Cardiac muscle cell (in vitro differentiated cells and primary cell): ENCODE measurements around the gene ADGRD1. TPM values are rescaled to one million over a fixed set of nuclear protein-coding genes. Genes with fewer than 3 reads are reported as not detected.

Source experiments
- DNase-seq, 2 donors: peaks; one replicate each; pipeline versions ENCODE4 v3.0.0 to v3.0.0-alpha.2; 2010 to 2017; ENCODE audit warnings: low read depth in 1 of 2, low spot score in 1 of 2
- H3K27ac ChIP-seq: fragments of 200-600 bp; sonication (generic); 2 replicates; pipeline ENCODE4 v1.5.1; 2016
- H3K27me3 ChIP-seq: fragments of 200-600 bp; sonication (generic); 2 replicates; pipeline ENCODE4 v1.6.0; 2016; ENCODE audit warnings: control low read depth
- H3K36me3 ChIP-seq: fragments of 200-600 bp; sonication (generic); 2 replicates; pipeline ENCODE4 v1.5.1; 2016; ENCODE audit warnings: control low read depth
- H3K4me1 ChIP-seq: fragments of 200-600 bp; sonication (generic); 2 replicates; pipeline ENCODE4 v1.8.1; 2017; ENCODE audit warnings: low read depth, mild to moderate bottlenecking, mixed run types
- H3K4me3 ChIP-seq: fragments of 200-600 bp; sonication (generic); 2 replicates; pipeline ENCODE4 v1.5.1; 2016; ENCODE audit warnings: mild to moderate bottlenecking
- H3K9me3 ChIP-seq: fragments of 200-600 bp; sonication (generic); 2 replicates; pipeline ENCODE4 v1.5.1; 2017; ENCODE audit warnings: low read depth, mild to moderate bottlenecking, control low read depth
- polyA plus RNA-seq: library from polyadenylated mRNA; unstranded; fragments of >200 nt; fragmentation: Nextera tagmentation; extraction: Ambion mirVana; gene quantifications from 2 replicates; pipeline ENCODE4 v1.2.1, GENCODE V29; 2016
- total RNA-seq: library from RNA; depleted of rRNA; stranded (reverse); fragments of >200 nt; gene quantifications from 2 replicates; pipeline ENCODE4 v1.2.3, GENCODE V29; 2016
- TF ChIP-seq, protein P1 (sequence below): IDR thresholded peaks from 2 replicates; pipeline ENCODE4 v1.5.1; 2012; ENCODE audit warnings: low read depth, mild to moderate bottlenecking, low read length

Gene ADGRD1
- total and polyA plus RNA-seq, 2 experiments from 2014 or later = 66.6 to 74.0 TPM

DNA sequence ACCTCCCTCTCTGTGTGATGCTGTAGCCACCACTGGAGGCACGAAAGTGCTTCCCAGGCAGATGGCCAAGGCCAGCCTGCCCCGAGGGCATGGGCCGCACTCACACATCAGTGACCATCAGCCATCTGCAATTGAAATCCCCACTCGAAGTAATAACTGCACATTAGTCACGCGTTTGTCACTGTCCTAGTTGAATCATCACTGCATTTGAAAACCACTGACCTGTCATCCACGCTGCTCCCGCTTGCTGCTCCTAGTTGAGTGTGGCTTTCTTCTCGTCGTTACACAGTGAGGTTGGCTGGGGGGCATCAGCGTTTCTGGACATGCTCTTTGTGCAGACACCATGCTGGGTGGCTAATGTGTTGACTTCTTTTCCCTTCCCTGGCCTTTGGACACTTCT lies 176.1 kb downstream of the ADGRD1 start:
- TF ChIP-seq, protein P1, sequence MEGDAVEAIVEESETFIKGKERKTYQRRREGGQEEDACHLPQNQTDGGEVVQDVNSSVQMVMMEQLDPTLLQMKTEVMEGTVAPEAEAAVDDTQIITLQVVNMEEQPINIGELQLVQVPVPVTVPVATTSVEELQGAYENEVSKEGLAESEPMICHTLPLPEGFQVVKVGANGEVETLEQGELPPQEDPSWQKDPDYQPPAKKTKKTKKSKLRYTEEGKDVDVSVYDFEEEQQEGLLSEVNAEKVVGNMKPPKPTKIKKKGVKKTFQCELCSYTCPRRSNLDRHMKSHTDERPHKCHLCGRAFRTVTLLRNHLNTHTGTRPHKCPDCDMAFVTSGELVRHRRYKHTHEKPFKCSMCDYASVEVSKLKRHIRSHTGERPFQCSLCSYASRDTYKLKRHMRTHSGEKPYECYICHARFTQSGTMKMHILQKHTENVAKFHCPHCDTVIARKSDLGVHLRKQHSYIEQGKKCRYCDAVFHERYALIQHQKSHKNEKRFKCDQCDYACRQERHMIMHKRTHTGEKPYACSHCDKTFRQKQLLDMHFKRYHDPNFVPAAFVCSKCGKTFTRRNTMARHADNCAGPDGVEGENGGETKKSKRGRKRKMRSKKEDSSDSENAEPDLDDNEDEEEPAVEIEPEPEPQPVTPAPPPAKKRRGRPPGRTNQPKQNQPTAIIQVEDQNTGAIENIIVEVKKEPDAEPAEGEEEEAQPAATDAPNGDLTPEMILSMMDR = no peak
- H3K4me1 ChIP-seq = no peaks in the 10 kb centered on the region
- no peak for DNase-seq
- H3K27ac ChIP-seq = no peak overlapping the region
- H3K27me3 ChIP-seq = no peaks in the 10 kb centered on the region
- H3K36me3 ChIP-seq = peaks cover 6% of the 10 kb centered on the region
- no peak overlapping the region for H3K4me3 ChIP-seq
- H3K9me3 ChIP-seq = no peaks in the 10 kb centered on the region

DNA sequence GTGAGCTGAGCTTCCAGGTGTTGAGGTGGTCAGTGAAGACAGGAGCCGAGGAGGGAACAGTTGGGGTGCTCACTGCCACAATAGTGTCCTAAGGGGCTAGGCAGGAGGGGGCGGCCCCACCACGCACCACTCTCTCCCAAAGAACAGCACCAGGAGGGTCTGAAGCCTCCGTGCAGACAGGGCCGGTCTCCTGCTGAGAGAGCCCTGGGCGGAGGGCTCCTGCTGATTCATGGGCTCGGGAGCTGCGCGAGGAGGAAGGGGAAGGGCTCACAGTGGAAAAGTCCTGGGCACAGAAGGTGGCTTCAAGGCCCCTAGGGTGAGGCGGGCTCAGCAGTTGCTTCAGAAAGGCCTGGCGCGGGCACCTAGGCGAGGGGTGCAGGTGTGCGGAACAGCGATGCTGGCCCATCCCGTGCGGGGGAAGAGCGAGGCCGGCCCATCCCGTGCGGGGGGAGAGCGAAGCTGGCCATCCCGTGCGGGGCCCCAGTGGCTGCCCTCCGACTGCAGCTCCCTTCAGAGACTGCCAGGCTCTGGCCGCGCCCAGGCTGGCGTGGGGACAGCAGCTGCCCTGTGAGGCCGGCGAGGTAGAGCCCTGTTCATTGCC lies 176.7 kb downstream of the ADGRD1 start:
- Histone ChIP-seq H3K27ac (no peak overlapping the region), H3K4me3 (no peak overlapping the region), H3K27me3 (no peaks in the 10 kb centered on the region), H3K4me1 (no peaks in the 10 kb centered on the region), H3K9me3 (no peaks in the 10 kb centered on the region), H3K36me3 (peaks cover 6% of the 10 kb centered on the region)
- no peak for DNase-seq
- TF ChIP-seq, protein P1 = no peak

DNA sequence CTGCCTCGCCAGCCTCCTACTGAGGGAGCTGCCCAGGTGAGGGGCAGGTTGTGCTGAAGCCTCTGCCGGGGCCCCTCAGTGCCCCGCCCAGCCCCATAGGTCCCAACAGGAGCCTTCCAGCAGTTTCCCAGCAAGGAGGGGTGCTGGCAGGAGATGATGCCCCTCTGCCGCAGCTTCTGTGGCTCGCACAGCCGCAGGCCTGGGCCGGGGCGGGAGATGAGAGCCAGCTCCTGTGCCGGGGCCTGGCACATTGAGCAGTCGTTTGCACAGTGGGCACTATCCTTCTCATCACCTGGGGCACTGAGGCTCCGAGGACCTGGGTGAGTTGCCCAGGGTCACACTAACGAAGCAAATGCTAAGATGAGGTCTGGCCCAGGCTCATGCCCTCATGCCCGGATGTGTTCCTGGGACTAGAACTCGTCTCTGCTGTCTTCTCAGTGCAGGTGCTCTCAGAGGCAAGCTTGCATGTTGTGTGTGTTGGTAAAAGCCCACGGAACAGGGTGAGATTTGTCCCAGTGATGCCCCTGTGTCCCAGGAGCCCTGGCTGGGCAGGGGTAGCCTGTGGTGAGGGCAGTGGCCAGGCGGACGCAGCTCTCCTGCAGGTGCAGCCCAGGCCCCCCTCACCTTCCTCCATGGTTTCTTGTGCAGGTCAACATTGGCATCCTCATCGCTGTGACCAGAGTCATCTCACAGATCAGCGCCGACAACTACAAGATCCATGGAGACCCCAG lies 177.5 kb downstream of the ADGRD1 start:
- no peaks in the 10 kb centered on the region for H3K27me3 ChIP-seq
- no peak for DNase-seq
- H3K4me1 ChIP-seq = no peaks in the 10 kb centered on the region
- no peak overlapping the region for H3K27ac ChIP-seq
- peaks cover 6% of the 10 kb centered on the region for H3K36me3 ChIP-seq
- H3K4me3 ChIP-seq = no peak overlapping the region
- no peaks in the 10 kb centered on the region for H3K9me3 ChIP-seq
- TF ChIP-seq, protein P1 = no peak

DNA sequence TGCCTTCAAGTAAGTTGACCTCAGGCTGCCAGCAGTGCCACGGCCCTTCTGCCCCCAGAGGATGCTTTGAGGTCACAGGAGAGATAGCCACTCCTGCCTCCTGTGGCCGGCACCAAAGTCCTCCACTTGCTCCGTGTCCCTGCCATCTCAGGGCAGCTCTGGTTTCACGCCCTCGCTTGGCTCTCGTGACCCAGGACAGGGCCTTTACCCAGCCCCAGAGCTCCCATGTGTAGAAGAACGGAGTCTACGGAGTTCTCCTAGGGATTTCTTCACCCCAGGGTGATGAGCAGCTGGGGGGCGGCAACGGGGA lies 178.1 kb downstream of the ADGRD1 start:
- no peak overlapping the region for H3K27ac ChIP-seq
- no peaks in the 10 kb centered on the region for H3K9me3 ChIP-seq
- DNase-seq = no peak
- peaks cover 6% of the 10 kb centered on the region for H3K36me3 ChIP-seq
- no peaks in the 10 kb centered on the region for H3K27me3 ChIP-seq
- H3K4me3 ChIP-seq = no peak overlapping the region
- no peaks in the 10 kb centered on the region for H3K4me1 ChIP-seq
- TF ChIP-seq, protein P1 = no peak

DNA sequence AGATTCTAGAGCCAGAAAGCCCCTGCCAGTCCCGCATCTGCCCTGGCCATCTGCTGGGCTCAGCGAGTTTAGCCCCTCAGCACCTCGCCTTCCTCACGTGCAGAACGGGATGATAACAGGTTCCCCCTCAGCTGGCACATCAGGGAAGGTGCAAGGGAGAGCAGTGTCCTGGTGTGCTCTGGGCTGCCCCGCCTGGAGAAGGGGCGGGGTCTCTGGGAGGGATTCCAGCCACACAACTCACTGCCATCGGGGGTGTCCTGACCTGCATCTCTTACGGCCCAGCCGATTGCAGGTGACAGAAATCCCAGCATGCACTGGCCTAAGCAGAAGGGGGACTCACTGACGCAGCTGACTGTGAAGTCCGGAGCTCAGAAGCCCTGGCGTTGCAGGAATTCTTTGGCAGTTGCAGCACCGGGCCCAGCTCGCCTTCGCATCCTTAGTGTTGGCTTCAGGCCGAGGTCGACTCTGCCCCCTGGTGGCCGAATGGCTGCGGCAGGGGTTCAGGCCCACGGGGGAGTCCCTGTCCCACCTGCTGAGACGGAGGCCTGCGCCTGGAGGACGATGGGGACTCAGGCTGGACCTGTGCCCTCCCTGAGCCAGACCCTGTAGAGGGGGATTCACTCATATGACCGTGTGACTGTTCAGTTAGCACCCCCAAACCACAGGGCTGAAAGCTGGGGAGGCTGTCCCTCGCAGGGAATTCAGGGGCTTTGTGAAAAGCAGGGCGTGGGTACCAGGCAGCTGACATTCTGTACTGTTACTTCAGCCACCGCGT lies 178.6 kb downstream of the ADGRD1 start:
- peak; percentile 75 to 84 for DNase-seq
- H3K27ac ChIP-seq = no peak overlapping the region
- no peaks in the 10 kb centered on the region for H3K27me3 ChIP-seq
- TF ChIP-seq, protein P1 = peak; percentile 69
- H3K36me3 ChIP-seq = peaks cover 6% of the 10 kb centered on the region
- no peaks in the 10 kb centered on the region for H3K4me1 ChIP-seq
- H3K4me3 ChIP-seq = no peak overlapping the region
- no peaks in the 10 kb centered on the region for H3K9me3 ChIP-seq
